ENCODE measurements around the gene ZNF22.

DNA sequence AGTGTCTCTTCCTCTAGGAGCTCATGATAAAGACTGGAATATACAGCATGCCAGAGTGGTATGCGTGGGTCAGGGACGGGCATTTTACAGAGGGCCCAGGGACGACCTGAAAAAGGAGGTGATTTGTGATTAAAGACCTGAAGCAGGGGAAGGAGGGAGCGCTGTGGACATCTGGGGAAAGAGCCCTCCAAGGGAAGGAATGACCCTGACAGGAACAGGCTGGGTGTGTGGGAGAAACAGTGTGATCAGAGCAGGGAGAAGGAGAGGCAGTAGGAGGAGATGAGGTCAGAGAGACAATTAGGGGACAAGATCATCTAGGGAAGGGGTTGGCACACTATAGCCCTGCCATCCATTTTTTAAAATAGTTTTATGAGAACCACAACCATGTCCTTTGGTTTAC is 44.5 kb upstream of the ZNF22 start:
- TF ChIP-seq, protein P1, sequence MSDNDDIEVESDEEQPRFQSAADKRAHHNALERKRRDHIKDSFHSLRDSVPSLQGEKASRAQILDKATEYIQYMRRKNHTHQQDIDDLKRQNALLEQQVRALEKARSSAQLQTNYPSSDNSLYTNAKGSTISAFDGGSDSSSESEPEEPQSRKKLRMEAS (IDR thresholded peaks at IDR 0.05) = no peak
- TF ChIP-seq, protein P2, sequence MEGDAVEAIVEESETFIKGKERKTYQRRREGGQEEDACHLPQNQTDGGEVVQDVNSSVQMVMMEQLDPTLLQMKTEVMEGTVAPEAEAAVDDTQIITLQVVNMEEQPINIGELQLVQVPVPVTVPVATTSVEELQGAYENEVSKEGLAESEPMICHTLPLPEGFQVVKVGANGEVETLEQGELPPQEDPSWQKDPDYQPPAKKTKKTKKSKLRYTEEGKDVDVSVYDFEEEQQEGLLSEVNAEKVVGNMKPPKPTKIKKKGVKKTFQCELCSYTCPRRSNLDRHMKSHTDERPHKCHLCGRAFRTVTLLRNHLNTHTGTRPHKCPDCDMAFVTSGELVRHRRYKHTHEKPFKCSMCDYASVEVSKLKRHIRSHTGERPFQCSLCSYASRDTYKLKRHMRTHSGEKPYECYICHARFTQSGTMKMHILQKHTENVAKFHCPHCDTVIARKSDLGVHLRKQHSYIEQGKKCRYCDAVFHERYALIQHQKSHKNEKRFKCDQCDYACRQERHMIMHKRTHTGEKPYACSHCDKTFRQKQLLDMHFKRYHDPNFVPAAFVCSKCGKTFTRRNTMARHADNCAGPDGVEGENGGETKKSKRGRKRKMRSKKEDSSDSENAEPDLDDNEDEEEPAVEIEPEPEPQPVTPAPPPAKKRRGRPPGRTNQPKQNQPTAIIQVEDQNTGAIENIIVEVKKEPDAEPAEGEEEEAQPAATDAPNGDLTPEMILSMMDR (IDR thresholded peaks at IDR 0.05 in 2 of 3, conservative IDR thresholded peaks at IDR 0.05 in 1 of 3; ENCODE audit: borderline replicate concordance in 1 of 3, insufficient read depth in 1 of 3, low read depth in 2 of 3, low read length in 2 of 3) = no peak
- TF ChIP-seq RAD21 (IDR thresholded peaks at IDR 0.05; ENCODE audit: low read depth) = no peak
